Endothelial cell of umbilical vein (primary cell): Measurements from ENCODE around the gene PDGFB. TPM values are rescaled to one million over a fixed set of nuclear protein-coding genes. Genes with fewer than 3 reads are reported as not detected.

Source experiments
- BruUV-seq: library from RNA; stranded (reverse); fragments of 400-500 nt; replicated peaks from 2 replicates; lab custom pipeline; 2021; lab: Mats Ljungman, UMichigan
- CTCF ChIA-PET: fragments of 300-600, 350-600 bp; sonication (Branson Sonifier 250); formaldehyde crosslinking; loops from one replicate; lab custom pipeline; 2021; ENCODE audit warnings: antibody characterized with exemption, inconsistent platforms; lab: Charles Lee
- POLR2A ChIA-PET: fragments of 300-600, 350-600 bp; sonication (Branson Sonifier 250); formaldehyde crosslinking; loops from one replicate; lab custom pipeline; 2021; ENCODE audit warnings: antibody characterized with exemption, inconsistent platforms; lab: Charles Lee
- DNase-seq: peaks from one replicate; pipeline ENCODE4 v3.0.0-alpha.2; 2011; ENCODE audit warnings: low read depth, low spot score
- FAIRE-seq: peaks from 2 replicates; lab custom pipeline; 2011; peaks lifted over from hg19 to GRCh38; lab: Jason Lieb, UNC
- H2AFZ ChIP-seq: 2 replicates; pipeline ENCODE4 v1.6.0; 2012; ENCODE audit warnings: low read depth, low read length, control low read depth, inconsistent platforms
- H3K27ac ChIP-seq: 2 replicates; pipeline ENCODE4 v1.5.1; 2011; ENCODE audit warnings: low read depth, mild to moderate bottlenecking, control low read depth, low read length, moderate library complexity; ENCODE audit not compliant: insufficient read depth
- H3K27me3 ChIP-seq, 2 experiments: 2 replicates each; pipeline versions ENCODE4 v1.6.0 to v1.6.1; 2011; ENCODE audit warnings: low read length in 2 of 2, mixed read lengths in 1 of 2; ENCODE audit not compliant: control insufficient read depth in 2 of 2, insufficient read depth in 2 of 2
- H3K36me3 ChIP-seq, 2 experiments: 2 replicates in 1 of 2; 3 replicates in 1 of 2; pipeline ENCODE4 v1.5.1; 2011; ENCODE audit warnings: low read length in 2 of 2, mild to moderate bottlenecking in 1 of 2, moderate library complexity in 1 of 2; ENCODE audit not compliant: control insufficient read depth in 2 of 2, insufficient read depth in 2 of 2; ENCODE audit errors: extremely low read depth in 1 of 2
- H3K4me1 ChIP-seq: 3 replicates; pipeline ENCODE4 v1.5.1; 2011; ENCODE audit warnings: mild to moderate bottlenecking, low read length; ENCODE audit not compliant: control insufficient read depth, insufficient read depth; ENCODE audit errors: extremely low read depth
- H3K4me2 ChIP-seq: 2 replicates; pipeline ENCODE4 v1.6.1; 2011; ENCODE audit warnings: low read length, control low read depth, mixed read lengths; ENCODE audit not compliant: insufficient read depth
- H3K4me3 ChIP-seq, 3 experiments: fragments of 200-600 bp in 1 of 3; sonication (generic), shearing (Covaris generic) in 1 of 3; replicated peaks in 1 of 3; 2 replicates each; pipeline ENCODE4 v1.5.1; 2011 to 2016; ENCODE audit warnings: control low read depth in 3 of 3, low read length in 3 of 3, mild to moderate bottlenecking in 2 of 3, inconsistent platforms in 1 of 3, low read depth in 1 of 3, moderate library complexity in 1 of 3; ENCODE audit not compliant: insufficient read depth in 1 of 3
- H3K79me2 ChIP-seq: 2 replicates; pipeline ENCODE4 v1.6.0; 2012; ENCODE audit warnings: low read length, inconsistent platforms; ENCODE audit not compliant: control insufficient read depth, insufficient read depth
- H3K9ac ChIP-seq: replicated peaks from 2 replicates; pipeline ENCODE3; 2011; ENCODE audit warnings: low read length, control low read depth; ENCODE audit not compliant: insufficient read depth; ENCODE audit errors: extremely low read depth
- H3K9me1 ChIP-seq: replicated peaks from 3 replicates; pipeline ENCODE4 v1.6.0; 2011; ENCODE audit warnings: mild to moderate bottlenecking, low read length; ENCODE audit not compliant: control insufficient read depth, insufficient read depth; ENCODE audit errors: extremely low read depth
- H3K9me3 ChIP-seq: replicated peaks from 2 replicates; pipeline ENCODE4 v1.5.1; 2012; ENCODE audit warnings: low read length, inconsistent platforms; ENCODE audit not compliant: control insufficient read depth, insufficient read depth
- H4K20me1 ChIP-seq: replicated peaks from 2 replicates; pipeline ENCODE3; 2011; ENCODE audit warnings: mild to moderate bottlenecking, low read length; ENCODE audit not compliant: control insufficient read depth, insufficient read depth; ENCODE audit errors: extremely low read depth
- EZH2 ChIP-seq: IDR thresholded peaks from 2 replicates; pipeline ENCODE4 v1.6.1; 2012; ENCODE audit warnings: borderline replicate concordance, low read depth, mild to moderate bottlenecking, moderate library complexity, low read length, inconsistent platforms; ENCODE audit not compliant: severe bottlenecking
- FOS ChIP-seq: IDR thresholded peaks from 2 replicates; pipeline ENCODE4 v1.6.1; 2011; ENCODE audit warnings: mild to moderate bottlenecking, low read length, moderate library complexity, borderline replicate concordance; ENCODE audit not compliant: insufficient read depth
- GATA2 ChIP-seq: IDR thresholded peaks from 2 replicates; pipeline ENCODE4 v1.7.0; 2011; ENCODE audit warnings: low read depth, mild to moderate bottlenecking, moderate library complexity, mixed read lengths, low read length; ENCODE audit not compliant: insufficient read length, insufficient read depth
- JUN ChIP-seq: IDR thresholded peaks from 2 replicates; pipeline ENCODE4 v1.6.1; 2011; ENCODE audit warnings: borderline replicate concordance, low read depth; ENCODE audit not compliant: insufficient read length, insufficient read depth
- MYC ChIP-seq: IDR thresholded peaks from one replicate; pipeline ENCODE4 v1.6.1; 2011; ENCODE audit warnings: mild to moderate bottlenecking, low read depth, low read length
- POLR2A ChIP-seq: IDR thresholded peaks from 2 replicates; pipeline ENCODE4 v1.6.1; 2012; ENCODE audit warnings: low read depth, mild to moderate bottlenecking, control low read depth, low read length
- POLR2AphosphoS5 ChIP-seq: IDR thresholded peaks from 2 replicates; pipeline ENCODE4 v1.6.1; 2012; ENCODE audit warnings: low read depth, mild to moderate bottlenecking, control low read depth, low read length, moderate library complexity; ENCODE audit not compliant: insufficient read depth
- dilution Hi-C: fragments of 300-500 bp; cut with MboI; formaldehyde crosslinking; loops from one replicate; pipeline ENCODE4 v1.15.0; 2019; ENCODE audit warnings: low sequenced_read_pairs; ENCODE audit not compliant: extremely low pct_ligation_motif_present
- intact Hi-C: fragments of 100-400 bp; cut with micrococcal nuclease; formaldehyde crosslinking; loops from one replicate; pipeline ENCODE4 v1.10.0; 2022
- polyA plus RNA-seq, 4 experiments: library from polyadenylated mRNA; depleted of rRNA in 3 of 4; stranded (reverse) in 3 of 4; unstranded in 1 of 4; fragments of >200 nt; gene quantifications; 2 replicates each; pipeline versions ENCODE4 v1.2.1 to v1.2.3, GENCODE V29; 2011 to 2012; ENCODE audit warnings: missing spikeins in 1 of 4
- total RNA-seq: library from RNA; stranded (reverse); gene quantifications from 2 replicates; pipeline ENCODE4 v1.2.3, GENCODE V29; 2021
- TF ChIP-seq, protein P1 (sequence below): IDR thresholded peaks from 2 replicates; pipeline ENCODE4 v1.6.1; 2011; ENCODE audit not compliant: insufficient read depth, insufficient read length
- TF ChIP-seq, protein P2 (sequence below), 2 donors: IDR thresholded peaks; 1 replicate in 1 of 2; 2 replicates in 1 of 2; pipeline ENCODE4 v1.5.1; 2011; ENCODE audit warnings: low read length in 2 of 2, mild to moderate bottlenecking in 2 of 2, moderate library complexity in 2 of 2, control low read depth in 1 of 2, inconsistent platforms in 1 of 2, low read depth in 1 of 2; ENCODE audit not compliant: insufficient read depth in 1 of 2; ENCODE audit errors: extremely low read depth in 1 of 2

Gene PDGFB
- total and polyA plus RNA-seq, 2 donors (not counting 3 experiments of a cell fraction or from before 2014, with no cell fraction given): 135 to 240 TPM

DNA sequence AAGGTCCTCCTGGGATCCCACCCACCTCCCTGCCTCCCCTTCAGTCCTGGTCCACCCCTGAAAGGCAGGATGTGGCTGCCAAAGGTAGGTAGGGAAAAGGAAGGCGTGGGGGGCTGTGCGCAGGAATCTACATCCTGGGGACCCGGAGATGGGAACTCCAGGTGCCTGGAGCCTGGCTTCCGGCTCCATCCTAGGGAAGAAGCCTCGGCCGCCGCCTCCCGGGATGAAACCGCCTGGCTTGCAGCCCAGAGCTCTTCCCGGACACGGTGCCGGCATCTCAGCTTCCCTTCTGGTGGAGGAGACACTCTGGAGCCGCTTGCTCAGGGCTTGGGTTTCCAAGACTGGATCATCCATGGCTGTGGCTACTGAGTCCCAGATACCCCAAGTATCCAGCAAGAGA is 33.3 kb upstream of the PDGFB start:
- dilution Hi-C loops: no loop called here
- Histone ChIP-seq H2AFZ (no peak overlapping the region), H4K20me1 (no peaks in the 10 kb centered on the region), H3K79me2 (no peaks in the 10 kb centered on the region), H3K36me3 (no peaks in the 10 kb centered on the region), H3K9me1 (no peaks in the 10 kb centered on the region), H3K9me3 (no peaks in the 10 kb centered on the region), H3K4me3 (no peak overlapping the region), H3K27ac (no peak overlapping the region), H3K9ac (no peak overlapping the region), H3K4me2 (no peak overlapping the region), H3K27me3 (no peaks in the 10 kb centered on the region), H3K4me1 (peaks cover 32% of the 10 kb centered on the region)
- intact Hi-C loops: no loop called here
- ChIA-PET POLR2A (interaction anchor here (1.0 kb wide), 1 partner anchor 33 kb away, joined by 3 read pairs; the partner anchor contains the start of gene PDGFB), CTCF (interaction anchor here (1.6 kb wide), 1 partner anchor 25 kb away, joined by 6 read pairs; no protein-coding TSS in a partner anchor)
- no peak for DNase-seq
- no TSS peak for BruUV-seq
- no peak for FAIRE-seq
- TF ChIP-seq POLR2A: no peak
- TF ChIP-seq MYC: no peak
- no peak for TF ChIP-seq GATA2
- TF ChIP-seq, protein P1, sequence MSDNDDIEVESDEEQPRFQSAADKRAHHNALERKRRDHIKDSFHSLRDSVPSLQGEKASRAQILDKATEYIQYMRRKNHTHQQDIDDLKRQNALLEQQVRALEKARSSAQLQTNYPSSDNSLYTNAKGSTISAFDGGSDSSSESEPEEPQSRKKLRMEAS: no peak
- TF ChIP-seq, protein P2, sequence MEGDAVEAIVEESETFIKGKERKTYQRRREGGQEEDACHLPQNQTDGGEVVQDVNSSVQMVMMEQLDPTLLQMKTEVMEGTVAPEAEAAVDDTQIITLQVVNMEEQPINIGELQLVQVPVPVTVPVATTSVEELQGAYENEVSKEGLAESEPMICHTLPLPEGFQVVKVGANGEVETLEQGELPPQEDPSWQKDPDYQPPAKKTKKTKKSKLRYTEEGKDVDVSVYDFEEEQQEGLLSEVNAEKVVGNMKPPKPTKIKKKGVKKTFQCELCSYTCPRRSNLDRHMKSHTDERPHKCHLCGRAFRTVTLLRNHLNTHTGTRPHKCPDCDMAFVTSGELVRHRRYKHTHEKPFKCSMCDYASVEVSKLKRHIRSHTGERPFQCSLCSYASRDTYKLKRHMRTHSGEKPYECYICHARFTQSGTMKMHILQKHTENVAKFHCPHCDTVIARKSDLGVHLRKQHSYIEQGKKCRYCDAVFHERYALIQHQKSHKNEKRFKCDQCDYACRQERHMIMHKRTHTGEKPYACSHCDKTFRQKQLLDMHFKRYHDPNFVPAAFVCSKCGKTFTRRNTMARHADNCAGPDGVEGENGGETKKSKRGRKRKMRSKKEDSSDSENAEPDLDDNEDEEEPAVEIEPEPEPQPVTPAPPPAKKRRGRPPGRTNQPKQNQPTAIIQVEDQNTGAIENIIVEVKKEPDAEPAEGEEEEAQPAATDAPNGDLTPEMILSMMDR (IDR thresholded peaks at IDR 0.05; ENCODE audit: extremely low read depth in 1 of 2, insufficient read depth in 1 of 2, low read depth in 1 of 2, low read length in 2 of 2): no peak
- TF ChIP-seq POLR2AphosphoS5: no peak
- TF ChIP-seq JUN: no peak
- TF ChIP-seq EZH2: no peak
- TF ChIP-seq FOS: no peak
